ENCODE results near the gene ZNF80. TPM values are rescaled to one million over a fixed set of nuclear protein-coding genes. Genes with fewer than 3 reads are reported as not detected.

The ZNF80 gene
- total and polyA plus RNA-seq, 7 experiments from 2014 or later, result 0.27 to 0.65 (median 0.60) TPM; not detected in 1

GRCh38 chr3:114213627-114214541, 23.5 kb downstream of the ZNF80 start:
- H3K27me3 ChIP-seq (ENCODE audit: control insufficient read depth in 2 of 2, insufficient read depth in 2 of 2, low read length in 2 of 2), result no peaks in the 10 kb centered on the region
- H3K4me1 Mint-ChIP-seq, result peaks cover 0 to 26% (median 3%) of the 10 kb centered on the region in 7 donors
- ChIA-PET POLR2A (interaction anchor here (0.5 to 6.3 kb wide), 37 partner anchors 9 to 1470 kb away, joined by 3 to 132 read pairs (median 4); partner anchors contain the start of genes DRD3, USF3, ZBTB20 and ZNF80), CTCF (interaction anchor here (0.7 to 2.6 kb wide), 21 partner anchors 9 to 746 kb away, joined by 3 to 14 read pairs (median 5); partner anchors contain the start of gene ZNF80)
- peak overlapping the region; percentile 90 for H3K27ac ChIP-seq (ENCODE audit: low read depth, low read length)
- H3K4me3 ChIP-seq (ENCODE audit: low read length), result peak overlapping the region; percentile 50
- no peak overlapping the region for H3K27ac Mint-ChIP-seq
- intact Hi-C loops (cut with micrococcal nuclease), result loop anchor here (1.0 to 10.0 kb wide), 26 partner anchors 9 to 1652 kb away; partner anchors contain the start of genes ATP6V1A (in 2 of the 2), CCDC191 (in 2 of the 2), DRD3 (in 2 of the 2) and NAA50 (in 2 of the 2)
- peak; percentile 61 for ATAC-seq
- peaks cover 43 to 65% of the 10 kb centered on the region in 2 donors for H3K4me1 ChIP-seq (ENCODE audit: control insufficient read depth in 2 of 2, insufficient read depth in 2 of 2, low read length in 2 of 2)
- H3K9me3 Mint-ChIP-seq, result peaks cover 0 to 4% (median 0%) of the 10 kb centered on the region in 11 donors
- H3K9me3 ChIP-seq (ENCODE audit: control insufficient read depth in 2 of 3, low read length in 3 of 3), result no peaks in the 10 kb centered on the region
- peaks cover 0 to 10% (median 0%) of the 10 kb centered on the region in 5 donors for H3K36me3 Mint-ChIP-seq
- no peaks in the 10 kb centered on the region for H3K27me3 Mint-ChIP-seq
- peak; percentile 33 to 83 (median 71) for DNase-seq
- H3K4me3 Mint-ChIP-seq, result no peak overlapping the region
- H3K36me3 ChIP-seq (ENCODE audit: control insufficient read depth in 2 of 3, insufficient read depth in 3 of 3, low read length in 3 of 3), result no peaks in the 10 kb centered on the region

GRCh38 chr3:114213292-114213626, 24.1 kb downstream of the ZNF80 start:
- no peaks in the 10 kb centered on the region for H3K36me3 ChIP-seq (ENCODE audit: control insufficient read depth in 2 of 3, insufficient read depth in 3 of 3, low read length in 3 of 3)
- H3K4me1 Mint-ChIP-seq, result peaks cover 0 to 26% (median 0%) of the 10 kb centered on the region in 7 donors
- H3K27ac ChIP-seq (ENCODE audit: low read depth, low read length), result peak overlapping the region; percentile 90
- no peaks in the 10 kb centered on the region for H3K9me3 ChIP-seq (ENCODE audit: control insufficient read depth in 2 of 3, low read length in 3 of 3)
- ChIA-PET POLR2A (interaction anchor here (0.5 to 6.3 kb wide), 29 partner anchors 9 to 1470 kb away, joined by 3 to 132 read pairs (median 4); partner anchors contain the start of genes USF3, ZBTB20 and ZNF80), CTCF (interaction anchor here (0.7 to 2.6 kb wide), 19 partner anchors 9 to 745 kb away, joined by 3 to 14 read pairs (median 5); partner anchors contain the start of gene ZNF80)
- H3K9me3 Mint-ChIP-seq, result peaks cover 0 to 4% (median 0%) of the 10 kb centered on the region in 11 donors
- peaks cover 41 to 59% of the 10 kb centered on the region in 2 donors for H3K4me1 ChIP-seq (ENCODE audit: control insufficient read depth in 2 of 2, insufficient read depth in 2 of 2, low read length in 2 of 2)
- intact Hi-C loops (cut with micrococcal nuclease), result loop anchor here (1.0 to 10.0 kb wide), 19 partner anchors 18 to 1651 kb away; partner anchors contain the start of genes CCDC191 (in 2 of the 2), QTRT2 (in 2 of the 2), SIDT1 (in 2 of the 2) and USF3 (in 2 of the 2)
- DNase-seq (no peak), ATAC-seq (no peak)
- no peak overlapping the region for H3K27ac Mint-ChIP-seq
- H3K27me3 Mint-ChIP-seq, result no peaks in the 10 kb centered on the region
- no peaks in the 10 kb centered on the region for H3K27me3 ChIP-seq (ENCODE audit: control insufficient read depth in 2 of 2, insufficient read depth in 2 of 2, low read length in 2 of 2)
- H3K36me3 Mint-ChIP-seq, result peaks cover 0 to 10% (median 0%) of the 10 kb centered on the region in 5 donors
- H3K4me3 Mint-ChIP-seq, result no peak overlapping the region
- peak overlapping the region; percentile 50 for H3K4me3 ChIP-seq (ENCODE audit: low read length)

GRCh38 chr3:114212646-114213045, 24.7 kb downstream of the ZNF80 start:
- Histone ChIP-seq H3K27ac (ENCODE audit: low read depth, low read length) (peak overlapping the region; percentile 90), H3K4me3 (ENCODE audit: low read length) (peak overlapping the region; percentile 50), H3K27me3 (ENCODE audit: control insufficient read depth in 2 of 2, insufficient read depth in 2 of 2, low read length in 2 of 2) (no peaks in the 10 kb centered on the region), H3K9me3 (ENCODE audit: control insufficient read depth in 2 of 3, low read length in 3 of 3) (no peaks in the 10 kb centered on the region), H3K36me3 (ENCODE audit: control insufficient read depth in 2 of 3, insufficient read depth in 3 of 3, low read length in 3 of 3) (no peaks in the 10 kb centered on the region), H3K4me1 (ENCODE audit: control insufficient read depth in 2 of 2, insufficient read depth in 2 of 2, low read length in 2 of 2) (peaks cover 38 to 53% of the 10 kb centered on the region in 2 donors)
- DNase-seq, result no peak
- peaks cover 0 to 8% (median 0%) of the 10 kb centered on the region in 5 donors for H3K36me3 Mint-ChIP-seq
- ChIA-PET POLR2A (interaction anchor here (0.9 to 6.3 kb wide), 14 partner anchors 8 to 1254 kb away, joined by 4 to 132 read pairs (median 9); partner anchors contain the start of genes ZBTB20 and ZNF80), CTCF (interaction anchor here (0.8 to 2.6 kb wide), 7 partner anchors 10 to 206 kb away, joined by 3 to 14 read pairs (median 6); no protein-coding TSS in a partner anchor)
- peaks cover 0 to 20% (median 0%) of the 10 kb centered on the region in 7 donors for H3K4me1 Mint-ChIP-seq
- intact Hi-C loops (cut with micrococcal nuclease), result loop anchor here (1.0 to 10.0 kb wide), 19 partner anchors 19 to 1650 kb away; partner anchors contain the start of genes CCDC191 (in 2 of the 2), QTRT2 (in 2 of the 2), SIDT1 (in 2 of the 2) and USF3 (in 2 of the 2)
- no peak overlapping the region for H3K27ac Mint-ChIP-seq
- peak overlapping the region in 3 of 10 donors; percentile 14 to 38 (median 32) for H3K4me3 Mint-ChIP-seq
- ATAC-seq, result no peak
- no peaks in the 10 kb centered on the region for H3K27me3 Mint-ChIP-seq
- peaks cover 0 to 4% (median 0%) of the 10 kb centered on the region in 11 donors for H3K9me3 Mint-ChIP-seq

DNA sequence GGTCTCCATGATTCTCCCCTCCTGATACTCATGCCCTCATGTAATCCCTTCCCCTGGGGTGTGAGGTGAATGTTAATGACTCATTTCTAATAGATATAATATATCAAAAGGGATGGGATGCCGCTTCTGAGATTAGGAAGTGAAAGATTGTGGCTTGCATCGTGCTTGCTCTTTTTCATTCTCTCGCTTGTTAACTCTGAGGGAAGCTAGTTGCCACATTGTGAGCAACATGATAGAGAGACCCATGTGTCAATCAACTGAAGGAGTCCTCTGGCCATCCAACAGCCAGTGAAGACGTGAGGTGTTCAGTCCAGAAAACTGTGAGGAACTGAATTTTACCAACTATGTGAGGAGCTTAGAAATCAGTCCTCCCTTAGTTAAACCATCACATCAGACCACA, 29.6 kb downstream of the ZNF80 start:
- intact Hi-C loops (cut with micrococcal nuclease), result no loop called here
- DNase-seq, result no peak
- Mint-ChIP-seq H3K4me3 (no peak overlapping the region), H3K4me1 (peaks cover 0 to 7% (median 0%) of the 10 kb centered on the region in 7 donors), H3K36me3 (peaks cover 0 to 9% (median 0%) of the 10 kb centered on the region in 5 donors), H3K9me3 (peaks cover 0 to 6% (median 0%) of the 10 kb centered on the region in 11 donors), H3K27ac (no peak overlapping the region), H3K27me3 (peaks cover 0 to 4% (median 0%) of the 10 kb centered on the region in 5 donors)
- no peaks in the 10 kb centered on the region for H3K27me3 ChIP-seq (ENCODE audit: control insufficient read depth in 2 of 2, insufficient read depth in 2 of 2, low read length in 2 of 2)
- POLR2A ChIA-PET, result interaction anchor here (0.8 kb wide), 1 partner anchor 46 kb away, joined by 3 read pairs; no protein-coding TSS in a partner anchor
- H3K27ac ChIP-seq (ENCODE audit: low read depth, low read length), result no peak overlapping the region
- CTCF ChIA-PET, result interaction anchor here (0.9 kb wide), 1 partner anchor 92 kb away, joined by 3 read pairs; no protein-coding TSS in a partner anchor
- no peak overlapping the region for H3K4me3 ChIP-seq (ENCODE audit: low read length)
- peaks cover under 1 to 10% of the 10 kb centered on the region in 2 donors for H3K4me1 ChIP-seq (ENCODE audit: control insufficient read depth in 2 of 2, insufficient read depth in 2 of 2, low read length in 2 of 2)
- H3K36me3 ChIP-seq (ENCODE audit: control insufficient read depth in 2 of 3, insufficient read depth in 3 of 3, low read length in 3 of 3), result no peaks in the 10 kb centered on the region
- ATAC-seq, result no peak
- no peaks in the 10 kb centered on the region for H3K9me3 ChIP-seq (ENCODE audit: control insufficient read depth in 2 of 3, low read length in 3 of 3)

- Mint-ChIP-seq H3K36me3 (peaks cover 0 to 9% (median 0%) of the 10 kb centered on the region in 5 donors), H3K4me3 (no peak overlapping the region), H3K27ac (no peak overlapping the region), H3K27me3 (peaks cover 0 to 4% (median 0%) of the 10 kb centered on the region in 5 donors), H3K9me3 (peaks cover 0 to 6% (median 0%) of the 10 kb centered on the region in 11 donors), H3K4me1 (no peaks in the 10 kb centered on the region)
- H3K9me3 ChIP-seq (ENCODE audit: control insufficient read depth in 2 of 3, low read length in 3 of 3), result no peaks in the 10 kb centered on the region
- POLR2A ChIA-PET, result no interaction called here
- CTCF ChIA-PET, result no interaction called here
- H3K27ac ChIP-seq (ENCODE audit: low read depth, low read length), result no peak overlapping the region
- intact Hi-C loops (cut with micrococcal nuclease), result no loop called here
- no peaks in the 10 kb centered on the region for H3K36me3 ChIP-seq (ENCODE audit: control insufficient read depth in 2 of 3, insufficient read depth in 3 of 3, low read length in 3 of 3)
- ATAC-seq, result no peak
- H3K4me1 ChIP-seq (ENCODE audit: control insufficient read depth in 2 of 2, insufficient read depth in 2 of 2, low read length in 2 of 2), result no peaks in the 10 kb centered on the region
- no peaks in the 10 kb centered on the region for H3K27me3 ChIP-seq (ENCODE audit: control insufficient read depth in 2 of 2, insufficient read depth in 2 of 2, low read length in 2 of 2)
- no peak for DNase-seq
- no peak overlapping the region for H3K4me3 ChIP-seq (ENCODE audit: low read length)
Observed at GRCh38 chr3:114206342-114206741, 31.0 kb downstream of the ZNF80 start.

GRCh38 chr3:114205541-114205940, 31.8 kb downstream of the ZNF80 start:
- intact Hi-C loops (cut with micrococcal nuclease), result no loop called here
- Mint-ChIP-seq H3K4me1 (no peaks in the 10 kb centered on the region), H3K9me3 (peaks cover 0 to 5% (median 0%) of the 10 kb centered on the region in 11 donors), H3K27ac (no peak overlapping the region), H3K36me3 (peaks cover 0 to 8% (median 0%) of the 10 kb centered on the region in 5 donors), H3K27me3 (peaks cover 0 to 4% (median 0%) of the 10 kb centered on the region in 5 donors), H3K4me3 (no peak overlapping the region)
- Histone ChIP-seq H3K9me3 (ENCODE audit: control insufficient read depth in 2 of 3, low read length in 3 of 3) (no peaks in the 10 kb centered on the region), H3K27ac (ENCODE audit: low read depth, low read length) (no peak overlapping the region), H3K4me1 (ENCODE audit: control insufficient read depth in 2 of 2, insufficient read depth in 2 of 2, low read length in 2 of 2) (no peaks in the 10 kb centered on the region), H3K27me3 (ENCODE audit: control insufficient read depth in 2 of 2, insufficient read depth in 2 of 2, low read length in 2 of 2) (no peaks in the 10 kb centered on the region), H3K36me3 (ENCODE audit: control insufficient read depth in 2 of 3, insufficient read depth in 3 of 3, low read length in 3 of 3) (no peaks in the 10 kb centered on the region), H3K4me3 (ENCODE audit: low read length) (no peak overlapping the region)
- no peak for ATAC-seq
- POLR2A ChIA-PET, result interaction anchor here (1.2 to 2.3 kb wide), 2 partner anchors 8 to 18 kb away, joined by 4 to 14 read pairs; no protein-coding TSS in a partner anchor
- CTCF ChIA-PET, result no interaction called here
- DNase-seq, result no peak

Data from naive thymus-derived CD4-positive, alpha-beta T cell (primary cell).